ENCODE results near the gene PFKFB4. TPM values are rescaled to one million over a fixed set of nuclear protein-coding genes. Genes with fewer than 3 reads are reported as not detected.

PFKFB4 gene
- total and polyA plus RNA-seq, 2 of the 4 experiments (the other 2 are of a cell fraction): 16.9 to 17.0 TPM

DNA sequence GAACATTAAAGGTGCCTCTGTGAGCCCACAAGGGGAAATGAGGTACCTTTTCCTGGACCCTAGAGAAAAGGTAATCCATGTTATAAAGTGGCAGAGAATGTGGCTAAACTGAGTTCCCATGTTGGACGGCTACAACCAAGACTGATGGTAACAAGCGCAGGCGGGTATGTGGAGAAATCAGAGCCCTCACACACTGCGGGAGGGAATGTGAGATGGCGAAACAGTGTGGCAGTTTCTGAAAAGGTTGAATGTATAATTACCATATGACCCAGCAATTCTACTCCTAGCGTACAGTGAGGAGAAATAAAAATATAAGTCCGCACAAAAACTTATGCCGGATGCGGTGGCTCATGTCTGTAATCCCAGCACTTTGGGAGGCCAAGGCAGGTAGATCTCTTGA is 28.6 kb downstream of the PFKFB4 start:
- Histone ChIP-seq H3K27me3 (ENCODE audit: control insufficient read depth, insufficient read depth, low read length) (no peaks in the 10 kb centered on the region), H3K9me3 (ENCODE audit: control insufficient read depth, insufficient read depth, low read length) (no peaks in the 10 kb centered on the region), H2BK5ac (ENCODE audit: low read depth, low read length, poor library complexity, severe bottlenecking) (no peak overlapping the region), H3K9ac (ENCODE audit: low read depth, low read length) (no peak overlapping the region), H3K18ac (ENCODE audit: low read depth, low read length) (no peak overlapping the region), H2BK120ac (ENCODE audit: low read depth, low read length) (no peak overlapping the region), H3K14ac (replicated peaks; ENCODE audit: low read depth, low read length) (no peak overlapping the region), H2AK9ac (replicated peaks; ENCODE audit: low read depth, low read length, poor library complexity) (no peak overlapping the region), H2BK15ac (ENCODE audit: low read depth, low read length) (no peak overlapping the region), H2BK20ac (ENCODE audit: low read depth, low read length) (no peak overlapping the region), H2AK5ac (ENCODE audit: low read depth, low read length) (no peak overlapping the region), H3K4ac (ENCODE audit: low read depth, low read length) (no peak overlapping the region), H4K8ac (ENCODE audit: low read depth in 2 of 2, low read length in 2 of 2) (no peak overlapping the region), H4K5ac (ENCODE audit: low read depth, low read length) (no peak overlapping the region), H3K9me1 (ENCODE audit: insufficient read depth, low read length) (0 out of 2 replicates have a peak, but pooled peaks cover 3% of the 10 kb centered on the region), H3K4me1 (ENCODE audit: control insufficient read depth, insufficient read depth, low read length) (no peaks in the 10 kb centered on the region), H2AFZ (replicated peaks; ENCODE audit: low read length, poor library complexity) (no peak overlapping the region), H3K23ac (ENCODE audit: low read depth, low read length) (no peak overlapping the region), H4K20me1 (ENCODE audit: insufficient read depth, low read length) (no peaks in the 10 kb centered on the region), H3K27ac (ENCODE audit: insufficient read depth, low read length) (no peak overlapping the region), H3K36me3 (ENCODE audit: control insufficient read depth, insufficient read depth, low read length) (peaks cover 18% of the 10 kb centered on the region), H3K79me1 (ENCODE audit: low read depth in 1 of 2, low read length in 2 of 2) (peaks cover 0 to 4% of the 10 kb centered on the region in 2 experiments; a peak in 2 of 4 replicates), H3K56ac (ENCODE audit: extremely low read depth, insufficient read depth, low read length) (no peak overlapping the region), H3K4me3 (ENCODE audit: insufficient read depth, low read depth, low read length) (no peak overlapping the region), H3K4me2 (ENCODE audit: low read depth, low read length) (no peak overlapping the region), H4K91ac (ENCODE audit: insufficient read depth, low read depth, low read length) (no peak overlapping the region)
- ChIA-PET CTCF (interaction anchor here (0.7 kb wide), 1 partner anchor 55 kb away, joined by 4 read pairs; no protein-coding TSS in a partner anchor), POLR2A (ENCODE audit: unreplicated experiment) (no interaction called here)
- intact Hi-C loops (cut with micrococcal nuclease) (no loop called here), dilution Hi-C loops (cut with HindIII; ENCODE audit: low sequenced_read_pairs, unreplicated experiment) (no loop called here), in situ Hi-C loops (cut with MboI; ENCODE audit: low sequenced_read_pairs) (no loop called here)
- WGBS, 2 experiments (ENCODE audit: extremely low coverage in 2 of 2, insufficient read length in 1 of 2): 100% methylated on average over 3 of the region's 9 CpGs; no CpG with 5 or more reads in 1 of the 2 experiments
- ATAC-seq (ENCODE audit: low read depth) (no peak), DNase-seq (no peak)
- BruUV-seq (replicated peaks): no TSS peak
- TF ChIP-seq POLR2A (IDR thresholded peaks at IDR 0.05; ENCODE audit: low read depth, low read length): no peak
- no peak for TF ChIP-seq MXI1 (IDR thresholded peaks at IDR 0.05; ENCODE audit: borderline replicate concordance, low read depth, low read length)
- no peak for TF ChIP-seq RFX5 (IDR thresholded peaks at IDR 0.05; ENCODE audit: low read depth, low read length)
- TF ChIP-seq MAFK (IDR thresholded peaks at IDR 0.05; ENCODE audit: low read depth, low read length): no peak
- no peak for TF ChIP-seq RAD21 (IDR thresholded peaks at IDR 0.05; ENCODE audit: low read length)
- TF ChIP-seq CHD1 (IDR thresholded peaks at IDR 0.05; ENCODE audit: low read depth, low read length): no peak
- no peak for TF ChIP-seq NFE2L2 (IDR thresholded peaks at IDR 0.05; ENCODE audit: low read depth, low read length)
- no peak for TF ChIP-seq SMC3 (IDR thresholded peaks at IDR 0.05; ENCODE audit: low read depth, low read length)
- TF ChIP-seq BHLHE40 (IDR thresholded peaks at IDR 0.05; ENCODE audit: low read depth, low read length): no peak
- TF ChIP-seq RCOR1 (IDR thresholded peaks at IDR 0.05; ENCODE audit: insufficient replicate concordance, low read length): no peak
- TF ChIP-seq, protein P1, sequence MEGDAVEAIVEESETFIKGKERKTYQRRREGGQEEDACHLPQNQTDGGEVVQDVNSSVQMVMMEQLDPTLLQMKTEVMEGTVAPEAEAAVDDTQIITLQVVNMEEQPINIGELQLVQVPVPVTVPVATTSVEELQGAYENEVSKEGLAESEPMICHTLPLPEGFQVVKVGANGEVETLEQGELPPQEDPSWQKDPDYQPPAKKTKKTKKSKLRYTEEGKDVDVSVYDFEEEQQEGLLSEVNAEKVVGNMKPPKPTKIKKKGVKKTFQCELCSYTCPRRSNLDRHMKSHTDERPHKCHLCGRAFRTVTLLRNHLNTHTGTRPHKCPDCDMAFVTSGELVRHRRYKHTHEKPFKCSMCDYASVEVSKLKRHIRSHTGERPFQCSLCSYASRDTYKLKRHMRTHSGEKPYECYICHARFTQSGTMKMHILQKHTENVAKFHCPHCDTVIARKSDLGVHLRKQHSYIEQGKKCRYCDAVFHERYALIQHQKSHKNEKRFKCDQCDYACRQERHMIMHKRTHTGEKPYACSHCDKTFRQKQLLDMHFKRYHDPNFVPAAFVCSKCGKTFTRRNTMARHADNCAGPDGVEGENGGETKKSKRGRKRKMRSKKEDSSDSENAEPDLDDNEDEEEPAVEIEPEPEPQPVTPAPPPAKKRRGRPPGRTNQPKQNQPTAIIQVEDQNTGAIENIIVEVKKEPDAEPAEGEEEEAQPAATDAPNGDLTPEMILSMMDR (conservative IDR thresholded peaks at IDR 0.05; ENCODE audit: low read depth, low read length): no peak
- no peak for TF ChIP-seq CEBPB (IDR thresholded peaks at IDR 0.05; ENCODE audit: low read depth, low read length)
- TF ChIP-seq, protein P2, sequence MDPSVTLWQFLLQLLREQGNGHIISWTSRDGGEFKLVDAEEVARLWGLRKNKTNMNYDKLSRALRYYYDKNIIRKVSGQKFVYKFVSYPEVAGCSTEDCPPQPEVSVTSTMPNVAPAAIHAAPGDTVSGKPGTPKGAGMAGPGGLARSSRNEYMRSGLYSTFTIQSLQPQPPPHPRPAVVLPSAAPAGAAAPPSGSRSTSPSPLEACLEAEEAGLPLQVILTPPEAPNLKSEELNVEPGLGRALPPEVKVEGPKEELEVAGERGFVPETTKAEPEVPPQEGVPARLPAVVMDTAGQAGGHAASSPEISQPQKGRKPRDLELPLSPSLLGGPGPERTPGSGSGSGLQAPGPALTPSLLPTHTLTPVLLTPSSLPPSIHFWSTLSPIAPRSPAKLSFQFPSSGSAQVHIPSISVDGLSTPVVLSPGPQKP (IDR thresholded peaks at IDR 0.05; ENCODE audit: borderline replicate concordance, low read depth, low read length): no peak
- no peak for TF ChIP-seq MAZ (IDR thresholded peaks at IDR 0.05; ENCODE audit: borderline replicate concordance, low read depth, low read length)
- TF ChIP-seq FOS (IDR thresholded peaks at IDR 0.05; ENCODE audit: low read depth, low read length): no peak
- TF ChIP-seq USF2 (IDR thresholded peaks at IDR 0.05; ENCODE audit: low read depth, low read length): no peak
